T1000 (cell line): ENCODE results near the gene TMED6.

Experiments used
- DNase-seq: peaks from one replicate; lab custom pipeline; 2025; ENCODE audit warnings: mixed read lengths; lab: John Stamatoyannopoulos, UW

TMED6 gene

DNA sequence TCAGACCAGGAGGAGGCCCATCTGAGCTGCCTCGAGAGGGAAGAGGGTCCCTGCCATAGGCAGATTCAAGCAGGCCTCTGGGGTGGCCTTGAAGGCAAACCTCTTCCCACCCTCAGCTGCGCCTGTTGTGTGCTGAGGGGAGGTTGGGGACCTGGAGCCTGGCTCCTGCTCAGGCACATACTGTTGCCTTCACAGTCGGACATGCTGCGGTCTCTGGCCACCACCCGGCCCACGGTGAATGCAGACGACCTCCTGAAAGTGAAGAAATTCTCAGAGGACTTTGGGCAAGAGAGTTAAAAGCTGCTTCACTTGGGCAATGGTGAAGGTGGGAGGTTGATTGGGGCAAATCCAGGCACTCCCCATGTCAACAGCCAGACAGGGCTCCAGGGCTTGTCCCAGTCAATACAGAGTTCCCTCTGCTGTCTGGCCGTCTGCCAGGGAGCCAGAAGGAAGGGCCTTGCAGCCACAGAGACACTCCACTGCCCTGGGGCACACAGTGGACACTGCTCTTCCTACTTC is 27.5 kb downstream of the TMED6 start:
- DNase-seq, result no peak

DNA sequence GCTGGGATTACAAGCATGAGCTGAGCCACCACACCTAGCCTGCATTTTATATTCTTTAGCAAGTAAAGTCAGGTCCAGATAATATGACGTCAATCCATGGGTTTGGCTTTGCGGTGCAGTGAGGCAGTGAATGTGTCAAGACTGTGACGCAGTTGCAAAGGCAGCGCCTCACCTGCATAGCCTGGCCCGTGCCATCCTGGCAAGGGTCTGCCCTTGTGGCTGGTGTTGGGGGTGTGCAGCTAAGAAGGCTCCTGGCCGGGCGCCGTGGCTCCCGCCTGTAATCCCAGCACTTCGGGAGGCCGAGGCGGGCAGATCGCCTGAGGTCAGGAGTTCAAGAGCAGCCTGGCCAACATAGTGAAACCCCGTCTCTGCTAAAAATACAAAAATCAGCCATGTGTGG is 28.2 kb downstream of the TMED6 start:
- DNase-seq, result no peak

DNA sequence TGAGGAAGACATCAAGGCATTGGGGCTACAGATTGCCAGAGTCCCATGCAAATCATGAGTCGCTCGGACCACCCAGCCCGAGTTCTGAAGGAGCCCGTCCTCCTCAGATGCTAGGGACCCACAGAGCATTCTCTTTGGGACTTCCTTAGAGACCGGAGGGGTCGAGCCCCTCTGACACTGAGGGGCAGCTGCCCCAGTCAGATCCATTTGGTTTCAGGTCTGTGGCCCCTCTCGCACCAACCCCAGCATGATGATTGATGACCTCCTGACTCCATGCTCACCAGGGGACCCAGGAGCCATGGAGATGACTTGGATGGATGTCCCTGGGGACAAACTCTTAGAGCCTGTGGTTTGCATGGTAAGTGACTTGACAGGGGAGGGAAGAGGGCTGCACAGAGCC is 29.2 kb downstream of the TMED6 start:
- no peak for DNase-seq

DNA sequence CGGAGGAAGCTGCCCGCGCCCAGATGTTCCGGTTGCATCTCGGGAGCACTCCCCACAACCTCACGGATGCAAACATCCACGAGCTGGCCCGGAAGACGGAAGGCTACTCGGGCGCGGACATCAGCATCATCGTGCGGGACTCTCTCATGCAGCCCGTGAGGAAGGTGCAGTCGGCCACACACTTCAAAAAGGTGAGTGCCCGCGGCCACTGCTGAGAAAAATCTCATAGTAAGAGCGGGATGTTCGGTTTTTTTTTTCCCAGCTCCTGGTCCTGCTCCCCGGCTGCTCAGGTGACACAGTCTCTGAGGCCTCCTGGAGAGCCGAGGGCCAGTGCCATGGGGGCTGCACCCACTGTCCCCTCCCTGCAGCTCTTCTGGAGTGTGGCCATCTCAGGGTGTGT is 30.5 kb downstream of the TMED6 start:
- DNase-seq, result no peak

DNA sequence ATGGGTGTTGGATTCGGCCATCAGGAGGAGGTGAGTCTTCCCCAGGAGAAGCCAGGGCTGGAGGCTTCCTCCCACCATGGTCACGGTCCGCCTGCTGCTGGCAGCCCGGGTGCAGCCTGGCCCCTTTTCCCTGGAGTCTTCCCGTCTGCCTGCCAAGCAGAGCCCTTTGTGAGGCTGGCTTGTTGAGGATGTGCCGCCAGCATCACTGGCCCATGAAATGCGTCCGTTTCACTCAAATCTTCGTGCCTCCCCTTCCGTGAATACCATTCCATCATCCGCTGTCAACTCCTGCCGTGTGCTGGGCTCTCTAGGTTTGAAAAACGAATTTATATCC is 30.9 kb downstream of the TMED6 start:
- no peak for DNase-seq

DNA sequence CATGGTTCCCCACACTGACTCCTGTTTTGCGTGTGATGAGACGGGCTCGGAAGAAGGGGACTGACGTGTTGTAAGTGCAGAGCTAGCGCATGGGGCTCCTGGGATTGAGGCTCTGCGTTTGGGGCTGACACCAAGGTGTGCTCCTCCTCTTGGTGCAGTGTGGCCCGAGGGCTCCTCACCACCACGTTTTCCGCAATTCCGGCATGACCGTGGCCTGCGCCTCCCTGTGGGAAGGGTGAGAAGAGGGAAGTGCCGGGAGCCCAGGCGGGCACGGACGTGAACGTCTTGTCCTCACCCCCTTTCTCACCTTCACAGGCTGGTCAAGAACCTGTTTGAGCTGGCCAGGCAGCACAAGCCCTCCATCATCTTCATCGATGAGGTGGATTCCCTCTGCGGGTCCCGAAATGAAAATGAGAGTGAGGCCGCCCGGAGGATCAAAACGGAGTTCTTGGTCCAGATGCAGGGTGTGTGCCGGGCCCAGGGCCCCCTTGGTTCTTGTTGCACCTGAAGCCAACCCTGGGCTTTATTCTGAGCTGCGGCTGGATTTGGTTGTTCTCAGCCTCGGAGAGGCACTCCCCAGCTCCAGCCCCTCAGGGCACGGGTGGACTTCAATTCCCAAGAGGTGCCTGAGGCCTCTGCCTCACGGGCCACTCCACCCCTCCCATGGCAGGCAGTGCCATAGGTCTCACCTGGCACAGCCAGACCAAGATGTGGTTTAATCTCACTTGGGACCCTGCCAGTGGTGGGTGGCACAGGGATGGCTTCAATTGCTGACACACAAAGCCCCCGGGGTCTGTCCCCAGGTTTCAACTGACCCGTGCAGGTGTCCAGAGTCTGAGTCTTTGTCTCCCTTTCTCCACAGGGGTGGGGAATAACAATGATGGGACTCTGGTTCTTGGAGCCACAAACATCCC is 31.5 kb downstream of the TMED6 start:
- DNase-seq, result no peak

DNA sequence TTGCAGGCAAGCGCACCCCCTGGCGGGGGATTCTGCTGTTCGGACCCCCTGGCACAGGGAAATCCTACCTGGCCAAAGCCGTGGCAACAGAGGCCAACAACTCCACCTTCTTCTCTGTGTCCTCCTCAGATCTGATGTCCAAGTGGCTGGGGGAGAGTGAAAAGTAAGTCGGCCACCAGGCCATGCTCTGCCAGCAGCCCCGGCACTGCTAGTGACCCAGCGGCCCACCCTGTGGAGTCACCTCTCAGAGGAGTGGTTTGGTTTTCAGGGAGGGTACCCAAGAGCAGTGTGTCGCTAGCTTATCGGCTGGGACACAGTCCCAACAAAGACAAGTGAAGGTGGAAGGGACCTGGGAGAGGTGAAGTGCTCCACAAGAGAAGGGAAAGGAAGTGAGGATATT is 32.2 kb downstream of the TMED6 start:
- DNase-seq, result no peak

DNA sequence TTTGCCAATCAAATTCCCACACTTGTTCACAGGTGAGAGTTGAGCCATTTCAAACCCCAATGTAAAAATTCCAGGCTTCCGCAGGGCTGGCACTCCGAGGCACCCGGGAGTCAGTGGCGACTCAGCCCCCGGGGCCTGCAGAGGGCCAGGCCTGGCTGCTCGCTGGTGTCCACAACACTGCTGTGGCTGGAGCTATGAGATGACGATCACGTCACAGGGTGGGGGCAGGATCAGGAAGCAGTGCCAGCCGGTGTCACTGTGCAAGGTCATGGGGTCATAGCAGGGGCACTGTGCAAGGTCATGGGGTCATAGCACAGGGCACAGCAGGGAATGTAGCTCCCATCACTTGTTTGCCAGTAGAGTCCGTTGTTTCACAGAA is 32.7 kb downstream of the TMED6 start:
- DNase-seq, result no peak

DNA sequence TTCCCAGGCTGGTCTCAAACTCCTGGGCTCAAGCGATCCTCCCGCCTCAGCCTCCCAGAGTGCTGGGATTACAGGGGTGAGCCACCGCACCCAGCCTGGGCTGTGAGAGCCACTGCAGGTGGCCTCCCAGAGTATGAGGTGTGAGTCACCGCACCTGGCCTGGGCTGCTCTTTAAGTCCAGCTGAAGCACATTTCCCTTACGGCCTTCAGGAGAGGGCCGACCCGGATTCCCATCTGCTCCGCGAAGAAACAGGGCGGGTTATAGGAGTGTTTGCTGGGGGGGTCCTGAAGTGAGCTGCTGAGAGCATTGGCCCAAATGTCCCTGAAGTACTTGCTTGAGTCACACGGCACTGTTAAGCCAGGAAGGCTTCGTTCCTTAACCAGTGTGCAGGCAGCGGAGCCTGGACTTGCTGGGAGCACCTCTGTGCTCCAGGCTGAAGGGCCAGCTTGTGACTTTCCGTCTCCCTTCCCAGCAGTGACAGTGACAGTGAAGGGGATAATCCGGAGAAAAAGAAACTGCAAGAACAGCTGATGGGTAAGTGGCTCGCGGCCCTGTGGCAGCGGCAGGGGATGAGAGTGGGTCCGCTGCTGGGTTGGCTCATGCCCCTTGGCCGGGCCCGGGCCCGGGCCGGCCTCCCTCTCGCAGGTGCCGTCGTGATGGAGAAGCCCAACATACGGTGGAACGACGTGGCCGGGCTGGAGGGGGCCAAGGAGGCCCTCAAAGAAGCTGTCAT is 33.2 kb downstream of the TMED6 start:
- DNase-seq, result no peak

DNA sequence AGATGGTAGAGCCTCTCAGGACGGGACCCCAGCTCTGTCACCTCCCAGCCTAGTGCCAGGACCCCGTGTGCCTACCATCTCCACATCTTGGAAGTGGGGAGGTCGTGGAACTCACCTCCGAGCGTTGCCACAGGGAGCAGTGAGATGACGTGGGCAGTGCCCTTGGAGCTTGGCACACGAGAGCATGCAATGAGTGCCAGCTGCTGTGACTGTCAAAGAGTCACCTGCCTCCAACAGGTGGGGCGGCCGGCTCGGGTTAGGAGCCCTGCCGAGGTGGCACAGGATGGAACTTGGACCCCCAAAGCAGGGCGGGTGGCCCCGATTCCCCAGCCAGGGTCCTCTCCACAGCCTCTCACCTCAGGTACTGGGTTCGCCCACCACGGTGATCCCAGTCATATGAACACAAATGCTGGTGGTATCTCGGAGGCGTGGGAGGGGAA is 35.0 kb downstream of the TMED6 start:
- no peak for DNase-seq

DNA sequence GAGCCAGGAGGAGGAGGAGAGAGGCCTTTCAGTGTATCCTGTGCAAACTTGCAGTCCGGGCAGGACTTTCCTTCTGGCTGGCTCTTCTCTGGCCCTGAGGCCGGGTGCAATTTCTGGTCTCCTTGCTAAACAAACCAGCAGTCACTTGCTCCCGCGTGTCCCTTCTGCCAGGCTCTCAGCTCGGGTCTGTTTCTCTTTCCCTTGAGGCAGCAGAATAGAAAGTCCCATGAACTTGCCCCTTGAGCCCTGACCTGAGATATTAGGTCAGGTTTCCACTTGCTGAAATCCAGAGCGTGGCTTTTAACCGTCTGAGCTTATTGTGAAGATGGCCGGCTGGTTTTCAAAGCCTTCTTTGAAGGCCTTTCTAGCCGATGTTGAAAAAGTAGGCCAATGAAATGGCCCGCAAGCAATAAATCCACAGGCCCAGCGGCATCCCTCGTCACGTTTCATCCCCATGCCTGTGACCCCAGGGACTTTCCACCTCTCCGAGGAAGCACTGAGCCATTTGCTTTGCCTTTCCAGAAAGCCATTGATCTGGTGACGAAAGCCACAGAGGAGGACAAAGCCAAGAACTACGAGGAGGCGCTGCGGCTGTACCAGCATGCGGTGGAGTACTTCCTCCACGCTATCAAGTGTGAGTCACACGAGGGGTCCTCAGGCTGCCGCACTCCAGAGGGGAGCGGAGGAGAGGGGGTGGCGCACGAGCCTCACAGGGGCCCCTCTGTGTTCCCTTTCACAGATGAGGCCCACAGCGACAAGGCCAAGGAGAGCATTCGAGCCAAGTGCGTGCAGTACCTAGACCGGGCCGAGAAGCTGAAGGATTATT is 35.9 kb downstream of the TMED6 start:
- no peak for DNase-seq

DNA sequence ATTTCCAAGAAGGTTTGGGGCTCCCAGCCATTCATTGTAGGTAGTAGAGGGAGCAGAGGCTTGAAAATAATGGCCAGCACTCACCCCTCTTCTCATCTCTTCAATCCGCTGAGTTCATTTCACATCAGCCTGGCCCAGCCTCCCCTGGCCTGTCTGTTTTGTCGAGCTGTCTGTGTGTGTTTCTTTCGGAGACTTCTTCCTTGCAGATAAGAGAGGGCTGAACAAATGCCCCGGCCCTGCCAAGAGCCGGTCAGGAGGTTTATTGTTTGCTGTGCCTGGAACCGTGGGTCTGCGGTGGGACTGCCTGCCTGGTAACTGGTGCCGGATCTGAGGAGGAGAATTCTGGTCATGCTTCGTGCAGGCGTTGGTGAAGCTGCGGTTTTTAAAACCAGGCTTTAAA is 37.1 kb downstream of the TMED6 start:
- DNase-seq, result no peak

DNA sequence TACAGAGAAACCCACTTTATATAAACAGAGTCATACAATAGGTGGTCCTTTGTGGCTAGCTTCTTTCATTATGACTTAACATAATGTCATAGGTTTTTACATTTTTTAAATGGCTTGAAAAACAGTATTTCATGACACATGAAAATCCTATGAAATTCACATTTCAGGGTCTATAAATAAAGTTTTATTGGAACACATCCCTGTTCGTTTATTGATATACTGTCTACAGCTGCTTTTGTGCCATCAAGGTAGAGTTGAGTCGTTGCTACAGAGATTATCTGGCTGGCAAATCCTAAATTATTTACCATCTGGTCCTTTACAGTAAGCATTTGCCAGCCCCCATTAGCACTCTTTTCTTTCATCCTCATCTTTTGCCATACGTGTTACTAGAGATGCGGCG is 38.1 kb downstream of the TMED6 start:
- no peak for DNase-seq

DNA sequence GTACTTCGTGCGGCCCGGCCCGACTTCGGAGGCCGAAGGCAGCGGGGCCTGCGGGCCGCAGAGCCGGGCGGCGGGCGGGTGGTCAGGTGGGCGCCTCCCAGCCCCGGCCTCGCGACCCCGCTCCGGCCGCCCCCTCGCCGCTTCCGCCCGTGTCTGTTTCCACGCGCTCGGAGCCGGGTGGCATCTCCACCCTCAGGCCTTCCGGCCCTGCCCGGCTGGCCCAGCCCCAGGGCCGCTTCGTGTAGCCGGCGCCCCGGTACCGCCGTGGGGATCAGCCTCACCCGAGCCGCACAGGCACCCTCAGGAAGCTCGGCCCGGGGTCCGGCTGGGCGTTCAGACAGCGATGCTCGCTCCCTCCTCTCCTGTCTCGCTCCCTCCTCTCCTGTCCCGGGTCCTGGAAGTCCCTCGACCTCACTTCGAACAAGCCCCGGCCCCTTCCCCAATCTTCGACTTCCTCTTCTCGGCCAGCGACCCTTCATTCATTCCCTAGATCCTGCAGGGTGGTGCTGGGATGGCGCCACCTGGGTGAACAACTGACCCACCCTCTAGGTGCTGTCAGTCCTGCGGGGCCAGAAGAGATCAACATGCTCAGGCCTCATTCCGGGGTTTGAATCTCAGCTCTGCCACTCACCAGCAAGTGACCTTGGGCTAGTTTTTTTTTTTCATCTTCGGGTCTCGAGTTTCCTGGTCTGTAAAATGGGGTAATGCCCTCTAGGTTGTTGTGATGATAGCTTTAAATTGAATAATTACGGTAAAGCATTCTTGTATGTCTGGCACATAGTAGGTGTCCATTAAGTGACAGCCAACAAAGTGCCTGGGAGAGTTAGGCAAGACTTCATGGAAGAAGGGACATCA is 39.8 kb downstream of the TMED6 start:
- no peak for DNase-seq

DNA sequence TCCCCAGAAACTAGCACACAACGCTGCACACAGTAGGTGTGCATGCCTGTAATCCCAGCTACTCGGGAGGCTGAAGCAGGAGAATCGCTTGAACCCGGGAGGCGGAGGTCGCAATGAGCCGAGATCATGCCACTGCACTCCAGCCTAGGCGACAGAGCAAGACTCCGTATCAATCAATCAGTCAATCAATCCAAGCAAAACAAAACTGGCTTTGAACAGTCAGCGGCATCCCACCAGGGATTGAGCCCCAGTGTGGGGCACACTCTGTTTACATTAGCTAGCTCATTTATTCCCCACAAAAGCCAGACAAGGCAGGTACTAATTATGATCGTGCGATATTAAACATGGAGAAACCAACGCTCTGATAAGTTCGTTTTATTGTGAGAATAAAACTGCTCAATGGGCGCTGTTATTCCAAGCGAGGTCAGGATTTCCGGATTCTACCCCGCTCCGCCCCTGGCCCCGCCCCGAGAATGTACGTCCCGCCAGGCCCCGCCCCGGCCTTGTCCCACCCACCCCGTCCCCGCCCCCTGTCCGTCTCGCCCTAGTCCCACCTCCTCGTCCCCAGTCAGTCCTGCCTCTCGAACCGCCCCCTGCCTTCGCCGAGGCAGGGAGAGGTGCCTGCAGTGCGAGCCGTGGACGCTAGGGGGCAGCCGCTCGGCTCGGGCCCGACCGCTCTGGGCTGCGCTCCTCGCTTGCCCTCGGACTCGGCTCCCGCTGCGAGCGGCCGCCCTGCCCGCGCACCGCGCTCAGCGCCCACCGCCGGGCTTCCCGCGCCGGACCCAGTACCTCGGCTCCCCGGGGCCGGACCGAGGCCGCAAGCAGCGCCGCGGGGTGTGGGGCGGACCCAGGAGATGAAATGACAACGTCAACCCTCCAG is 40.7 kb downstream of the TMED6 start, which contains the start of gene VPS4A:
VPS4A (plus strand) TSS at position 698 of the 880 bp plus-strand sequence; CDS start at position 860, 162 bp downstream.
- peak; percentile 93 for DNase-seq

DNA sequence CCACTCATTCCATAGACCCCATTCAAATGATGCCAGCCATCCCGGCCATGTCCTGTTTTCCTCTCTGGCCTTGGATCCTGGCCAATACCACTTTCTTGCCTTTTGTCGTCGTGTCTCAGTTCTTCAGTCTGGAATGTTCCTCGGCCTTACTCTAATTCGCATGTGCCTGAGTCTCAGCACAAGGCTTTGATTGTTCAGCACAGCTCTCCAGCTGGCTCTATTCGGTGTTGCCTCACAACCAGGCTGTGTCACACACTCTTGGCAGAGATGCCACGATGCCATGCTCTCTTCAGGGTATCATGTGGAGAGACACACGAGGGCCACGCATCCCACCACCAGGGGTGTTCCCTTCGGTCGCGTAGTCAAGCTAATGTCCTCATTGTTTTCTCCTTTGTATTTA is 42.3 kb downstream of the TMED6 start:
- no peak for DNase-seq

DNA sequence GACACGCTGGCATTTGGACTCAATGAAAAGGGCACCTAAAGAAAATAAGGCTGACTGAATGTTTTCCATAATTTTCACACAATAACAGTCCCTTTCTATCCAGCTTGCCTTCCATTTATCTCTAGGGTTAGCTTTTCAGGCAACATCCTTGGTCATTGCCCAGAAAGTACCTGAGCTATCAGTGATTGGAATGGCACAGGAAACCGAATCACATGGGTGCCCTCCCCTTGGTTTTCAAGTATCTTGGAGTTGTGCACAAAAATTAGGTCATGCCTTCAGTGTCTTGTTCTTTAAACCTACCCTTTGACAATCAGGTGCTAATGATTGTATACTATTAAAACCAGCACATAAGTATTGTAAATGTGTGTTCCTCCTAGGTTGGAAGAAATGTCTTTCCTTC is 43.7 kb downstream of the TMED6 start:
- DNase-seq, result no peak

DNA sequence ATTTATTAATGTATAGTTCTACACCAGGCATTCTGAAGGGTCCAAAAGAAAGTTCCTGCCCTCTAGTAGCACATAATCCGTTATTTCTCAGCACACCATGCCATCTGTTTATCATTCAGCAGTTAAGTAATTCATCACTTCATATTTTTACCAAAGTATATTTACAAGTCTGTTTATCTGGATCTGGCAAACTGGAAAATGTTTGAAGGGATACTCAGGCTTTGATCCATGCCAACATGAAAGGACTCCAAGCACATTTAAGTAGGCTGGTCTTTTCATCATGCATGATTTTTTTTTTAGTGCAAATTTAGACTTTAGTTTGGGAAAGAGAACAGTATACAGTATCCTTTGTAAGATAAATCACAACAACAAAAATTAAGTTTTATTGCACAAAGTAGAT is 44.5 kb downstream of the TMED6 start:
- DNase-seq, result no peak

DNA sequence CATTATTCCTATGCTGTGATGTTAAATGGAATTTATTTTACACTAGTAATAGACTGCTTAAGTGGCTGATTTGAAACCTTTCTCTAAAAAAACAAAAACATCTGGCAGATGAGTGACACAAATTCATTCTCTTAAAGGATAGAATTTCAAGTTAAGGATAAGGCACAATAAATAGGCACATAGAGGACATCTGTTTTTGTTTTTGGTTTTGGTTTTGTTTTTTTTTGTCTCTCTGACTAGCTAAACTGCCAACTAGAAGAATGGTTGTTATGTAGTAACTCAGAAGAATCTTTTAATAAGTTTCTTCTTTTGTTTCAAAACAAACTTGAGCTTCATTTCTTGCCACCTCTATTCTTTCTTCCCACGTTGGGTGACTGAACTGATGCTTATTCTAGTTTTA is 45.6 kb downstream of the TMED6 start:
- DNase-seq, result no peak

DNA sequence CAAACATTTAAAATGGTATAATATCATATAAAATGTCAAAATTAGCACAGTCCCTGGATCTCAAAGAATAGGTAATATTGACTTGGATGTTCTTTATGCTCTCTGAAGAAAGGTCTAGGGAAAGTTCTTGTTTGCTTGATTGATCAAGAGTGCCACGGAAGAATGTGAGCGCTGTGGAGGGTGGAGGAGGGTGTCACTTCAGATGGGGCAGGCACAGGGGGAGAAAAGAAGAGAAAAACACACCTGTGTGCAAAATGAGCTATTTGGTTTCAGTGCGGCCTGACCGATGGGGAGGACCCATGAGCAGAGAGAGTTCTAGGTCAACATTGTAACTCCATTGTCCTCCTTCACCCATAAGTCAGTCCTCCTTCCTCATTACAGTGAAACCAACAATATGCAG is 49.3 kb downstream of the TMED6 start:
- no peak for DNase-seq
